ENCODE data around the gene XRCC5.

DNA sequence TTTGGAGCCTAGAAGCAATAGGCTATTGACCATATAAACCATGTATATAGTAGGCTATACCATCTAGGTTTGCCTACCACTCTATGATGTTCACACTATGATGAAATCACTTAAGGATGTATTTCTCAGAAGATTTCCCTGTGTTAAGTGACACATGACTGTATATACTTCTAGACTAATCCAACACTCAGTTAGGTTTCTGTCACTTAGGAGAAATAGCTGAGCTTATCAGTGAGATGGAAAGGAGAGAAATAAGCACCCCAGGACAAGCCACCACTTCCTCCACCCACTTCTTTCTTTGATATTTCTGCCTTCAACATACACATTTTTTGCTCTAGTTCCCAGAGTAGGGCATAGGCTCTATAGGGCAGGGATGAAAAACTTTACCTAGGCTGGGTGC lies 35.4 kb upstream of the XRCC5 start:
- TF ChIP-seq, protein P1, sequence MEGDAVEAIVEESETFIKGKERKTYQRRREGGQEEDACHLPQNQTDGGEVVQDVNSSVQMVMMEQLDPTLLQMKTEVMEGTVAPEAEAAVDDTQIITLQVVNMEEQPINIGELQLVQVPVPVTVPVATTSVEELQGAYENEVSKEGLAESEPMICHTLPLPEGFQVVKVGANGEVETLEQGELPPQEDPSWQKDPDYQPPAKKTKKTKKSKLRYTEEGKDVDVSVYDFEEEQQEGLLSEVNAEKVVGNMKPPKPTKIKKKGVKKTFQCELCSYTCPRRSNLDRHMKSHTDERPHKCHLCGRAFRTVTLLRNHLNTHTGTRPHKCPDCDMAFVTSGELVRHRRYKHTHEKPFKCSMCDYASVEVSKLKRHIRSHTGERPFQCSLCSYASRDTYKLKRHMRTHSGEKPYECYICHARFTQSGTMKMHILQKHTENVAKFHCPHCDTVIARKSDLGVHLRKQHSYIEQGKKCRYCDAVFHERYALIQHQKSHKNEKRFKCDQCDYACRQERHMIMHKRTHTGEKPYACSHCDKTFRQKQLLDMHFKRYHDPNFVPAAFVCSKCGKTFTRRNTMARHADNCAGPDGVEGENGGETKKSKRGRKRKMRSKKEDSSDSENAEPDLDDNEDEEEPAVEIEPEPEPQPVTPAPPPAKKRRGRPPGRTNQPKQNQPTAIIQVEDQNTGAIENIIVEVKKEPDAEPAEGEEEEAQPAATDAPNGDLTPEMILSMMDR (IDR thresholded peaks at IDR 0.05) = no peak
- TF ChIP-seq EZH2 (IDR thresholded peaks at IDR 0.05; ENCODE audit: borderline replicate concordance, insufficient read depth, low read depth, low read length, poor library complexity, severe bottlenecking) = no peak
